ENCODE results near the gene SYT1. TPM values are rescaled to one million over a fixed set of nuclear protein-coding genes. Genes with fewer than 3 reads are reported as not detected.

Gene SYT1
- total and polyA plus RNA-seq, 2 experiments from 2014 or later = 48.7 to 51.7 TPM

DNA sequence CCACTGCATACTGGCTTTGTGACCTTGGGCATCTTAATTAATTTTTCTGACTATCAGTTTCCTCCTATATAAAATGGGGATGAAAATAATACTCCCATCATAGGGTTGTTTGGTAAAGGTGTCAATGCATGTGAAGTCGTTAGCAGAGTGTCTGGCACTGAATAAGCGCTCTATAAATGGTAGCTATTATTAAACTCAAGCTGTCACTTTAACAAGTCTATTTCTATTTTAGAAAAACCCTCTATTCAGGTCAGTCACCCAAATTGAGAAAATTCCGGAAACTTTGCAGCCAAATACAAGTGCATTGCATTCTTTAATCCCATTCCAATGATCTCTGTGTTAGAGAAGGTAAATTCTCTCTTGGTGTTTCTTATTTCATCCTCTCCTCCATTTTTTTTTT lies 363.1 kb downstream of the SYT1 start (continued):
- TF ChIP-seq, protein P1, sequence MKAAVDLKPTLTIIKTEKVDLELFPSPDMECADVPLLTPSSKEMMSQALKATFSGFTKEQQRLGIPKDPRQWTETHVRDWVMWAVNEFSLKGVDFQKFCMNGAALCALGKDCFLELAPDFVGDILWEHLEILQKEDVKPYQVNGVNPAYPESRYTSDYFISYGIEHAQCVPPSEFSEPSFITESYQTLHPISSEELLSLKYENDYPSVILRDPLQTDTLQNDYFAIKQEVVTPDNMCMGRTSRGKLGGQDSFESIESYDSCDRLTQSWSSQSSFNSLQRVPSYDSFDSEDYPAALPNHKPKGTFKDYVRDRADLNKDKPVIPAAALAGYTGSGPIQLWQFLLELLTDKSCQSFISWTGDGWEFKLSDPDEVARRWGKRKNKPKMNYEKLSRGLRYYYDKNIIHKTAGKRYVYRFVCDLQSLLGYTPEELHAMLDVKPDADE (IDR thresholded peaks at IDR 0.05) = no peak
- no peak for TF ChIP-seq EZH2phosphoT487 (IDR thresholded peaks at IDR 0.05; ENCODE audit: unreplicated experiment)
- TF ChIP-seq ZNF114 (CRISPR knock-in tag; IDR thresholded peaks at IDR 0.05) = no peak

DNA sequence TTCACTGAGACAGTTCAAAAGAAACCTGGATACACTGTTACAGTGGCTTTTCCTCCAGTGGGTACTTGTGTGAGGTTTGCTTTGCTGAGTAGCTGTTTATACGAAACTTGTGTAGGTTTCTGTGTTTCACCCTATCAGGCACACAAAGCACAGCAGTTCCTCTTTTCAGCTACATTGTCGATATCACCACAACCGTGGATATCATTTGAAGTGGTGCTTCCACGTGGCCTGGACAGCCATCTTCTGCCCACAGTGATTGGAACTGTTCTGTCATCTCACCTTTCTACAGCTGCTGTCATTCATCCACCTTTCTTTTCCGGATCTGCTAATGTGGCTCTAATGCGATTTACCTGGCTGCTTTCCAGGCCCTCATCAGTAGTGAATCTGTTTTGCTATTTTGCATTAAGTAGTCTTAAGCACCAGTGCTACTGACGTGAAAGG lies 368.8 kb downstream of the SYT1 start:
- H3K4me2 ChIP-seq = no peak overlapping the region
- Mint-ChIP-seq H3K27me3 (ENCODE audit: insufficient read depth, low read depth, poor library complexity) (no peaks in the 10 kb centered on the region), H3K4me3 (no peak overlapping the region), H3K27ac (no peak overlapping the region), H3K9me3 (no peaks in the 10 kb centered on the region), H3K36me3 (ENCODE audit: low read depth) (no peaks in the 10 kb centered on the region), H3K4me1 (peaks cover 10% of the 10 kb centered on the region; the same call in 2 of the 3 replicates)
- H3K9me2 ChIP-seq (ENCODE audit: insufficient read depth) = no peaks in the 10 kb centered on the region
- DNase-seq (ENCODE audit: low spot score) (no peak), ATAC-seq (no peak)
- peaks cover 29% of the 10 kb centered on the region for H3K4me1 ChIP-seq (ENCODE audit: insufficient read depth)
- no peak overlapping the region for H3K4me3 ChIP-seq
- no peaks in the 10 kb centered on the region for H3F3A ChIP-seq (replicated peaks; ENCODE audit: low read depth)
- no peaks in the 10 kb centered on the region for H4K20me1 ChIP-seq (replicated peaks; ENCODE audit: insufficient read depth)
- H3K36me3 ChIP-seq (ENCODE audit: insufficient read depth) = no peaks in the 10 kb centered on the region
- H2AFZ ChIP-seq = no peak overlapping the region
- TF ChIP-seq CREB1 (CRISPR knock-in tag; IDR thresholded peaks at IDR 0.05; ENCODE audit: low read depth) (no peak), EZH2 (IDR thresholded peaks at IDR 0.05; ENCODE audit: low read depth, unreplicated experiment) (no peak), ZNF114 (CRISPR knock-in tag; IDR thresholded peaks at IDR 0.05) (no peak), EZH2phosphoT487 (IDR thresholded peaks at IDR 0.05; ENCODE audit: unreplicated experiment) (no peak), ZNF331 (CRISPR knock-in tag; IDR thresholded peaks at IDR 0.05; ENCODE audit: low read depth) (no peak), JUNB (IDR thresholded peaks at IDR 0.05; ENCODE audit: unreplicated experiment) (no peak), POLR2AphosphoS5 (IDR thresholded peaks at IDR 0.05; ENCODE audit: low read depth) (no peak)
- TF ChIP-seq, protein P2, sequence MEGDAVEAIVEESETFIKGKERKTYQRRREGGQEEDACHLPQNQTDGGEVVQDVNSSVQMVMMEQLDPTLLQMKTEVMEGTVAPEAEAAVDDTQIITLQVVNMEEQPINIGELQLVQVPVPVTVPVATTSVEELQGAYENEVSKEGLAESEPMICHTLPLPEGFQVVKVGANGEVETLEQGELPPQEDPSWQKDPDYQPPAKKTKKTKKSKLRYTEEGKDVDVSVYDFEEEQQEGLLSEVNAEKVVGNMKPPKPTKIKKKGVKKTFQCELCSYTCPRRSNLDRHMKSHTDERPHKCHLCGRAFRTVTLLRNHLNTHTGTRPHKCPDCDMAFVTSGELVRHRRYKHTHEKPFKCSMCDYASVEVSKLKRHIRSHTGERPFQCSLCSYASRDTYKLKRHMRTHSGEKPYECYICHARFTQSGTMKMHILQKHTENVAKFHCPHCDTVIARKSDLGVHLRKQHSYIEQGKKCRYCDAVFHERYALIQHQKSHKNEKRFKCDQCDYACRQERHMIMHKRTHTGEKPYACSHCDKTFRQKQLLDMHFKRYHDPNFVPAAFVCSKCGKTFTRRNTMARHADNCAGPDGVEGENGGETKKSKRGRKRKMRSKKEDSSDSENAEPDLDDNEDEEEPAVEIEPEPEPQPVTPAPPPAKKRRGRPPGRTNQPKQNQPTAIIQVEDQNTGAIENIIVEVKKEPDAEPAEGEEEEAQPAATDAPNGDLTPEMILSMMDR (conservative IDR thresholded peaks at IDR 0.05; ENCODE audit: low read depth in 2 of 2) = no peak
- TF ChIP-seq, protein P1 (IDR thresholded peaks at IDR 0.05) = no peak
- TF ChIP-seq, protein P3, sequence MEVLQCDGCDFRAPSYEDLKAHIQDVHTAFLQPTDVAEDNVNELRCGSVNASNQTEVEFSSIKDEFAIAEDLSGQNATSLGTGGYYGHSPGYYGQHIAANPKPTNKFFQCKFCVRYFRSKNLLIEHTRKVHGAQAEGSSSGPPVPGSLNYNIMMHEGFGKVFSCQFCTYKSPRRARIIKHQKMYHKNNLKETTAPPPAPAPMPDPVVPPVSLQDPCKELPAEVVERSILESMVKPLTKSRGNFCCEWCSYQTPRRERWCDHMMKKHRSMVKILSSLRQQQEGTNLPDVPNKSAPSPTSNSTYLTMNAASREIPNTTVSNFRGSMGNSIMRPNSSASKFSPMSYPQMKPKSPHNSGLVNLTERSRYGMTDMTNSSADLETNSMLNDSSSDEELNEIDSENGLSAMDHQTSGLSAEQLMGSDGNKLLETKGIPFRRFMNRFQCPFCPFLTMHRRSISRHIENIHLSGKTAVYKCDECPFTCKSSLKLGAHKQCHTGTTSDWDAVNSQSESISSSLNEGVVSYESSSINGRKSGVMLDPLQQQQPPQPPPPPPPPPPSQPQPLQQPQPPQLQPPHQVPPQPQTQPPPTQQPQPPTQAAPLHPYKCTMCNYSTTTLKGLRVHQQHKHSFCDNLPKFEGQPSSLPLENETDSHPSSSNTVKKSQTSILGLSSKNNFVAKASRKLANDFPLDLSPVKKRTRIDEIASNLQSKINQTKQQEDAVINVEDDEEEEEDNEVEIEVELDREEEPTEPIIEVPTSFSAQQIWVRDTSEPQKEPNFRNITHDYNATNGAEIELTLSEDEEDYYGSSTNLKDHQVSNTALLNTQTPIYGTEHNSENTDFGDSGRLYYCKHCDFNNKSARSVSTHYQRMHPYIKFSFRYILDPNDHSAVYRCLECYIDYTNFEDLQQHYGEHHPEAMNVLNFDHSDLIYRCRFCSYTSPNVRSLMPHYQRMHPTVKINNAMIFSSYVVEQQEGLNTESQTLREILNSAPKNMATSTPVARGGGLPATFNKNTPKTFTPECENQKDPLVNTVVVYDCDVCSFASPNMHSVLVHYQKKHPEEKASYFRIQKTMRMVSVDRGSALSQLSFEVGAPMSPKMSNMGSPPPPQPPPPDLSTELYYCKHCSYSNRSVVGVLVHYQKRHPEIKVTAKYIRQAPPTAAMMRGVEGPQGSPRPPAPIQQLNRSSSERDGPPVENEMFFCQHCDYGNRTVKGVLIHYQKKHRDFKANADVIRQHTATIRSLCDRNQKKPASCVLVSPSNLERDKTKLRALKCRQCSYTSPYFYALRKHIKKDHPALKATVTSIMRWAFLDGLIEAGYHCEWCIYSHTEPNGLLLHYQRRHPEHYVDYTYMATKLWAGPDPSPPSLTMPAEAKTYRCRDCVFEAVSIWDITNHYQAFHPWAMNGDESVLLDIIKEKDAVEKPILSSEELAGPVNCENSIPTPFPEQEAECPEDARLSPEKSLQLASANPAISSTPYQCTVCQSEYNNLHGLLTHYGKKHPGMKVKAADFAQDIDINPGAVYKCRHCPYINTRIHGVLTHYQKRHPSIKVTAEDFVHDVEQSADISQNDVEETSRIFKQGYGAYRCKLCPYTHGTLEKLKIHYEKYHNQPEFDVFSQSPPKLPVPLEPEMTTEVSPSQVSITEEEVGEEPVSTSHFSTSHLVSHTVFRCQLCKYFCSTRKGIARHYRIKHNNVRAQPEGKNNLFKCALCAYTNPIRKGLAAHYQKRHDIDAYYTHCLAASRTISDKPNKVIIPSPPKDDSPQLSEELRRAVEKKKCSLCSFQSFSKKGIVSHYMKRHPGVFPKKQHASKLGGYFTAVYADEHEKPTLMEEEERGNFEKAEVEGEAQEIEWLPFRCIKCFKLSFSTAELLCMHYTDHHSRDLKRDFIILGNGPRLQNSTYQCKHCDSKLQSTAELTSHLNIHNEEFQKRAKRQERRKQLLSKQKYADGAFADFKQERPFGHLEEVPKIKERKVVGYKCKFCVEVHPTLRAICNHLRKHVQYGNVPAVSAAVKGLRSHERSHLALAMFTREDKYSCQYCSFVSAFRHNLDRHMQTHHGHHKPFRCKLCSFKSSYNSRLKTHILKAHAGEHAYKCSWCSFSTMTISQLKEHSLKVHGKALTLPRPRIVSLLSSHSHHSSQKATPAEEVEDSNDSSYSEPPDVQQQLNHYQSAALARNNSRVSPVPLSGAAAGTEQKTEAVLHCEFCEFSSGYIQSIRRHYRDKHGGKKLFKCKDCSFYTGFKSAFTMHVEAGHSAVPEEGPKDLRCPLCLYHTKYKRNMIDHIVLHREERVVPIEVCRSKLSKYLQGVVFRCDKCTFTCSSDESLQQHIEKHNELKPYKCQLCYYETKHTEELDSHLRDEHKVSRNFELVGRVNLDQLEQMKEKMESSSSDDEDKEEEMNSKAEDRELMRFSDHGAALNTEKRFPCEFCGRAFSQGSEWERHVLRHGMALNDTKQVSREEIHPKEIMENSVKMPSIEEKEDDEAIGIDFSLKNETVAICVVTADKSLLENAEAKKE (CRISPR knock-in tag; IDR thresholded peaks at IDR 0.05) = no peak
- TF ChIP-seq, protein P4, sequence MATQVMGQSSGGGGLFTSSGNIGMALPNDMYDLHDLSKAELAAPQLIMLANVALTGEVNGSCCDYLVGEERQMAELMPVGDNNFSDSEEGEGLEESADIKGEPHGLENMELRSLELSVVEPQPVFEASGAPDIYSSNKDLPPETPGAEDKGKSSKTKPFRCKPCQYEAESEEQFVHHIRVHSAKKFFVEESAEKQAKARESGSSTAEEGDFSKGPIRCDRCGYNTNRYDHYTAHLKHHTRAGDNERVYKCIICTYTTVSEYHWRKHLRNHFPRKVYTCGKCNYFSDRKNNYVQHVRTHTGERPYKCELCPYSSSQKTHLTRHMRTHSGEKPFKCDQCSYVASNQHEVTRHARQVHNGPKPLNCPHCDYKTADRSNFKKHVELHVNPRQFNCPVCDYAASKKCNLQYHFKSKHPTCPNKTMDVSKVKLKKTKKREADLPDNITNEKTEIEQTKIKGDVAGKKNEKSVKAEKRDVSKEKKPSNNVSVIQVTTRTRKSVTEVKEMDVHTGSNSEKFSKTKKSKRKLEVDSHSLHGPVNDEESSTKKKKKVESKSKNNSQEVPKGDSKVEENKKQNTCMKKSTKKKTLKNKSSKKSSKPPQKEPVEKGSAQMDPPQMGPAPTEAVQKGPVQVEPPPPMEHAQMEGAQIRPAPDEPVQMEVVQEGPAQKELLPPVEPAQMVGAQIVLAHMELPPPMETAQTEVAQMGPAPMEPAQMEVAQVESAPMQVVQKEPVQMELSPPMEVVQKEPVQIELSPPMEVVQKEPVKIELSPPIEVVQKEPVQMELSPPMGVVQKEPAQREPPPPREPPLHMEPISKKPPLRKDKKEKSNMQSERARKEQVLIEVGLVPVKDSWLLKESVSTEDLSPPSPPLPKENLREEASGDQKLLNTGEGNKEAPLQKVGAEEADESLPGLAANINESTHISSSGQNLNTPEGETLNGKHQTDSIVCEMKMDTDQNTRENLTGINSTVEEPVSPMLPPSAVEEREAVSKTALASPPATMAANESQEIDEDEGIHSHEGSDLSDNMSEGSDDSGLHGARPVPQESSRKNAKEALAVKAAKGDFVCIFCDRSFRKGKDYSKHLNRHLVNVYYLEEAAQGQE (IDR thresholded peaks at IDR 0.05; ENCODE audit: unreplicated experiment) = no peak
- no peaks in the 10 kb centered on the region for H3K79me2 ChIP-seq (replicated peaks; ENCODE audit: insufficient read depth)
- no peak overlapping the region for H3K27ac ChIP-seq (ENCODE audit: low read depth)
- no peaks in the 10 kb centered on the region for H3K27me3 ChIP-seq (ENCODE audit: insufficient read depth)
